K562 (cell line): ENCODE results near the gene CTRL.

Experiments used
- GABPB1 ChIP-seq: sonication (generic); formaldehyde crosslinking; IDR thresholded peaks from 2 replicates; pipeline ENCODE4 v1.8.0; 2022; ENCODE audit warnings: mild to moderate bottlenecking, missing genetic modification reagents
- HSF4 ChIP-seq: fragments of 250-450 bp; sonication (Bioruptor Pico); IDR thresholded peaks from 2 replicates; pipeline ENCODE4 v2.1.2; 2022; ENCODE audit warnings: mild to moderate bottlenecking, moderate library complexity, borderline replicate concordance
- SIN3B ChIP-seq: fragments of 450-650 bp; IDR thresholded peaks from 2 replicates; pipeline ENCODE4 v1.6.1; 2017; ENCODE audit warnings: low read depth, mild to moderate bottlenecking, moderate library complexity
- TEAD1 ChIP-seq, 2 experiments: fragments of 450-650 bp in 1 of 2; sonication (generic) in 1 of 2; formaldehyde crosslinking; IDR thresholded peaks; 2 replicates each; pipeline versions ENCODE4 v1.4.0 to v1.8.0; 2020 to 2022; ENCODE audit warnings: mild to moderate bottlenecking in 2 of 2, missing genetic modification reagents in 1 of 2

GRCh38 chr16:67915831-67916723 lies 15.6 kb downstream of the CTRL start:
- TF ChIP-seq GABPB1 (no peak), HSF4 (CRISPR knock-in tag) (no peak), TEAD1 (CRISPR knock-in tag; IDR thresholded peaks at IDR 0.05) (no peak), SIN3B (no peak)
